Panc1 (cell line): Measurements from ENCODE around the gene PCDH15. TPM values are rescaled to one million over a fixed set of nuclear protein-coding genes. Genes with fewer than 3 reads are reported as not detected.

Experiments
- ATAC-seq: fragments of 200-7000 bp; cut with Tn5 transposase; 2 replicates; pipeline ENCODE4 v1.9.1; 2020; ENCODE audit warnings: mild to moderate bottlenecking, moderate library complexity
- BruUV-seq: library from RNA; stranded (reverse); fragments of 400-500 nt; replicated peaks from 2 replicates; lab custom pipeline; 2021; lab: Mats Ljungman, UMichigan
- CTCF ChIA-PET: fragments of 300-600 bp; sonication (Branson Sonifier 250); formaldehyde crosslinking; loops from one replicate; lab custom pipeline; 2022; ENCODE audit warnings: antibody characterized with exemption; lab: Charles Lee
- POLR2A ChIA-PET: fragments of 300-600 bp; sonication (Branson Sonifier 250); formaldehyde crosslinking; loops from one replicate; lab custom pipeline; 2022; ENCODE audit warnings: antibody characterized with exemption; lab: Charles Lee
- DNase-seq: peaks from one replicate; pipeline ENCODE4 v3.0.0-alpha.2; 2010; ENCODE audit warnings: low read depth, low spot score
- H3K27ac ChIP-seq: 2 replicates; pipeline ENCODE4 v1.5.1; 2011; ENCODE audit warnings: mild to moderate bottlenecking, low read length, inconsistent platforms
- H3K27me3 ChIP-seq: fragments of 200-500 bp; sonication (Bioruptor generic); 2 replicates; pipeline ENCODE4 v1.6.0; 2014; ENCODE audit warnings: low read length, inconsistent platforms; ENCODE audit not compliant: control insufficient read depth, insufficient read depth
- H3K36me3 ChIP-seq: fragments of 200-500 bp; sonication (Bioruptor generic); 2 replicates; pipeline ENCODE4 v1.5.1; 2014; ENCODE audit warnings: inconsistent platforms, mild to moderate bottlenecking, low read length, moderate library complexity; ENCODE audit not compliant: control insufficient read depth, insufficient read depth
- H3K4me1 ChIP-seq: 2 replicates; pipeline ENCODE4 v1.5.1; 2011; ENCODE audit warnings: inconsistent platforms, mild to moderate bottlenecking, low read length, moderate library complexity; ENCODE audit not compliant: control insufficient read depth, insufficient read depth
- H3K4me3 ChIP-seq, 2 experiments: 2 replicates each; pipeline ENCODE4 v1.5.1; 2011 to 2012; ENCODE audit warnings: low read depth in 2 of 2, low read length in 2 of 2, mild to moderate bottlenecking in 2 of 2, inconsistent platforms in 1 of 2, moderate library complexity in 1 of 2
- H3K9me3 ChIP-seq: fragments of 200-500 bp; sonication (Bioruptor generic); 2 replicates; pipeline ENCODE4 v1.5.1; 2014; ENCODE audit warnings: low read depth, mild to moderate bottlenecking, inconsistent platforms, low read length, moderate library complexity; ENCODE audit not compliant: control insufficient read depth, insufficient read depth
- CTCF ChIP-seq: fragments of 450-650 bp; IDR thresholded peaks from 2 replicates; pipeline ENCODE4 v1.5.1; 2017; ENCODE audit warnings: mild to moderate bottlenecking
- POLR2AphosphoS5 ChIP-seq: IDR thresholded peaks from 2 replicates; pipeline ENCODE4 v1.6.1; 2012; ENCODE audit warnings: mild to moderate bottlenecking, low read depth, low read length, moderate library complexity
- REST ChIP-seq, 2 experiments: IDR thresholded peaks; 2 replicates each; pipeline ENCODE4 v1.6.1; 2011 to 2012; ENCODE audit warnings: low read depth in 2 of 2, control low read depth in 1 of 2, low read length in 1 of 2, mild to moderate bottlenecking in 1 of 2, moderate library complexity in 1 of 2; ENCODE audit not compliant: insufficient read depth in 1 of 2
- SIN3A ChIP-seq: IDR thresholded peaks from 2 replicates; pipeline ENCODE4 v1.6.1; 2012; ENCODE audit warnings: low read depth, mild to moderate bottlenecking, low read length, moderate library complexity, borderline replicate concordance; ENCODE audit not compliant: insufficient read depth
- TCF7L2 ChIP-seq: IDR thresholded peaks from 2 replicates; pipeline ENCODE4 v1.6.1; 2011; ENCODE audit warnings: mild to moderate bottlenecking, low read depth, low read length, inconsistent platforms
- in situ Hi-C: cut with HindIII; loops from 2 replicates; pipeline ENCODE4 v1.10.0; 2016; ENCODE audit warnings: low sequenced_read_pairs, low pct_unique_long_range_greater_than_20kb
- intact Hi-C: fragments of 100-400 bp; cut with micrococcal nuclease; formaldehyde crosslinking; loops from one replicate; pipeline ENCODE4 v1.10.0; 2022; ENCODE audit not compliant: unreplicated experiment
- total RNA-seq: library from RNA; stranded (reverse); gene quantifications from one replicate; pipeline ENCODE4 v1.2.1, GENCODE V29; 2021; ENCODE audit not compliant: unreplicated experiment

Gene PCDH15
- total RNA-seq, 1 experiment from 2014 or later, result 0.18 TPM

DNA sequence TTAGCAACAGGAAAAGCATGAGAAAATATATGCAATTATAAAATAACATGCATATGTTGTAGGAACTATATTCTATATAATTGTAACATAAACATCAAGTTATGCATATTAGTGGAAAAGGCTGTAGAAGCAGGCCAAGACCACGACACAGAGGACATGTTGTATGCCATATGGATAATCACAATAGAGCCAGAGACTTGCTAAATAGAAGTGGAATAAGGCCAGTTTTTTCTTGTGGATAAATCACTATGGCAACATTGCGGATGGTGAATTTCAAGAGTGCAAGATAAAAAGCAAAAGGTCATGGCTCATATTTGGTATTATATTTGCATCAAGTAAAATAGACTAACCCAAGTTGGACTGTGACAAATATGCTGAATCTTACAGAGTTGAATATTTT lies 93.0 kb downstream of the PCDH15 start:
- Histone ChIP-seq H3K4me3 (no peak overlapping the region), H3K4me1 (no peaks in the 10 kb centered on the region), H3K36me3 (no peaks in the 10 kb centered on the region), H3K27ac (no peak overlapping the region), H3K27me3 (no peaks in the 10 kb centered on the region), H3K9me3 (no peaks in the 10 kb centered on the region)
- CTCF ChIA-PET, result no interaction called here
- ATAC-seq (no peak), DNase-seq (no peak)
- POLR2A ChIA-PET, result no interaction called here
- BruUV-seq, result no TSS peak
- in situ Hi-C loops (no loop called here), intact Hi-C loops (no loop called here)
- TF ChIP-seq SIN3A, result no peak
- no peak for TF ChIP-seq POLR2AphosphoS5
- TF ChIP-seq REST (IDR thresholded peaks at IDR 0.05; ENCODE audit: insufficient read depth in 1 of 2, low read depth in 2 of 2, low read length in 1 of 2), result no peak
- no peak for TF ChIP-seq TCF7L2
- TF ChIP-seq CTCF, result no peak

DNA sequence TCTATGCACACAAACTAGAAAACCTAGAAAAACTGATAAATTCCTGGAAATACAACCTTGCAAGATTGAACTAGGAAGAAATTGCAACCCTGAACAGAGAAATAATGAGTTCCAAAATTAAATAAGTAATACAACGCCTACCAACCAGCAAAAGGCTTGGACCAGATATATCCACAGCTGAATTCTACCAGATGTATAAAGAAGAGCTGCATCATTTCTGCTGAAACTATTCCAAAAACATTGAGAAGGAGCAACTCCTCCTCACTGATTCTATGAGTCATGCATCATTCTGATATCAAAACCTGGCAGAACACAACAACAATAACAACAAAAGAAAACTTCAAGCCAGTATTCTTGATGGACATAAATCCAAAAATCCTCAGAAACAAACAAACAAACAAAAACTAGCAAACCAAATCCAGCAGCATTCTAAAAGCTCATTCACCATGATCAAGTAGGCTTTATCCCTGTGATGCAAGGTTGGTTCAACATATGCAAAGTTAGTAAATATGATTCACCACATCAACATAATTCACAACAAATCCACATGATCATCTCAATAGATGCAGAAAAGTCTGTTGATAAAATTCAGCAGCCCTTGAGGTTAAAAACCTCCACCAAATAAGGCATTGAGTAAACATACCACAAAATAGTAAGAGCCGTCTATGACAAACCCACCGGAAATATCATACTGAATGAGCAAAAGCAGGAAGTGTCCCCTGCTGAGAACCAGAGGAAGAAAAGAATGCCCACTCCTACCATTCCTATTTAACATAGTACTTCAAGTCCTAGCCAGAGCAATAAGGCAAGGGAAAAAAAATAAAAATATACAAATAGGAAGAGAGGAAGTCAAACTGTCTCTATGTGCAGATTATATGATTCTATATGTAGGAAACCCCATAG lies 98.2 kb downstream of the PCDH15 start:
- Histone ChIP-seq H3K9me3 (no peaks in the 10 kb centered on the region), H3K27me3 (no peaks in the 10 kb centered on the region), H3K27ac (no peak overlapping the region), H3K4me1 (no peaks in the 10 kb centered on the region), H3K36me3 (no peaks in the 10 kb centered on the region), H3K4me3 (no peak overlapping the region)
- BruUV-seq, result no TSS peak
- in situ Hi-C loops (no loop called here), intact Hi-C loops (no loop called here)
- ATAC-seq (no peak), DNase-seq (no peak)
- CTCF ChIA-PET, result no interaction called here
- POLR2A ChIA-PET, result no interaction called here
- TF ChIP-seq SIN3A (no peak), CTCF (no peak), TCF7L2 (no peak), POLR2AphosphoS5 (no peak), REST (IDR thresholded peaks at IDR 0.05; ENCODE audit: insufficient read depth in 1 of 2, low read depth in 2 of 2, low read length in 1 of 2) (no peak)
